HG03139 (cell line): Measurements from ENCODE around the gene SUPT7L.
"Not testable (repeated sequence)": the region's sequence is repeated elsewhere in the genome, so short reads cannot be mapped to it uniquely, and the experiment has no call there.

ENCODE experiments used
- ATAC-seq: cut with Tn5 transposase; IDR thresholded peaks from one replicate; pipeline ENCODE4 v1.9.1; 2021; ENCODE audit not compliant: unreplicated experiment

The SUPT7L gene

GRCh38 chr2:27687232-27687631 lies 23.8 kb upstream of the SUPT7L start:
- ATAC-seq, result no peak

GRCh38 chr2:27685577-27685976 lies 22.2 kb upstream of the SUPT7L start:
- no peak for ATAC-seq

- ATAC-seq, result not testable (repeated sequence)
These were observed 21.6 kb upstream of the SUPT7L start for GRCh38 chr2:27685006-27685405.

DNA sequence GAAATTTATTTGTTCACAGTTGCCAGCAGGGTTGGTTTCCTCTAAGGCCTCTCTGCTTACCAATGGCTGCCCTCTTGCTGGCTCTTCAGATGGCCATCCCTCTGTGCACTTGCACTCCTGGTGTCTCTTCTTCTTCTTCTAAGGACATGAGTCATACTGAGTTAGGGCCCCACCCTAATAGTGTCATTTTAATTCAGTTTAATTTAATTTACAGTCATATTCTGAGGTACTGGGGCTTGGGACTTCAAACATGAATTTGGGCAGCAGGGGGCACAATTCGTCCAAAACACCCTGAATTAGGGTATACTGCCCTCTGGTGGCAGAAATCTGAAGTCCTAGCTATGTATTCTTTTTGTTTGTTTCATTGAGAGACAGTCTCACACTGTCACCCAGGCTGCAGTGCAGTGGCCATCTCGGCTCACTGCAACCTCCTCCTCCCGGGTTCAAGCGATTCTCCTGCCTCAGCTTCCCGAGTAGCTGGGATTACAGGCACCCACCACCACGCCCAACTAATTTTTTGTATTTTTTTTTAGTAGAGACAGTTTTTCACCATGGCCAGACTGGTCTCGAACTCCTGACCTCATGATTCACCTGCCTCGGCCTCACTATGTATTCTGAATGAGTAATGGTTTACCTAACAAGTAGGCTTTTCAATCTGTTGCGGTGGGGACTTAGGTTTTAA lies 20.1 kb upstream of the SUPT7L start:
- ATAC-seq, result peak; percentile 70

- not testable (repeated sequence) for ATAC-seq
These were observed 18.9 kb upstream of the SUPT7L start for GRCh38 chr2:27682334-27682771.

- no peak for ATAC-seq
These were observed 18.4 kb upstream of the SUPT7L start for GRCh38 chr2:27681841-27682240.

DNA sequence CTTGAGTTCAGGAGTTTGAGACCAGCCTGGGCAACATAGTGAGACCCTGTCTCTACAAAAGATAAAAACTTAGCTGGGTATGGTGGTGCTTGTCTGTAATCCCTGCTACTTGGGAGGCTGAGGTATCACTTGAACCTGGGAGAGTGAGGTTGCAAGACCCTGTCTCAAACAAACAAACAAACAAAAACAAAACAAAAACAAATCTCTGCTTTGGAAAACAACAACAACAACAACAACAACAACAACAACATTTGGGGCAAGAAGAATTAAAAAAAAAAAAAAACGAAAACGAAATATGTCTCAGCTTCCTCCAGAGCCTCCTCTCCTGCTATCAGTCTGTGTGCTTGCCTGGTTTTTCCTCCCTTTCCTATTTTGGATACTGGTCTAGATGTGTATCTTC lies 17.2 kb upstream of the SUPT7L start:
- ATAC-seq, result no peak

GRCh38 chr2:27672723-27673486 lies 9.5 kb upstream of the SUPT7L start:
- ATAC-seq, result no peak

DNA sequence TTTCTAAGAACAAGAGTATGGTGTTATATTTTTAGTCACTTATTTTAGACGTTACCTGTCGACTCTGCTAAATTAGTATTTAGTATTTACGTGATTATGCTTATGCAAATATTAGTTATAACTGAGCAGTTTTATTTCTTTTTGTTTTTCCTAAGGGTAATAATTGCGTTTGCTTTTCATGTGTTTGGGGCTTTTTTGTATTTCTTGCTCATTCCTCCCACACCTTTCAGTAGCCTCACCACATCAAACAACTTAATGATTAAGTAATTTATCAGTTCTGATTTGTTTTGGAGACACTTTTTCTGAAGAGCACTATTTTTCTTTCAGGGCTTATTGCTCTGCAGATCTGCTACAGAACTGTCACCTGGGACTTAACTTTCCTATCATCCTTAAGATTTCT lies 7.8 kb upstream of the SUPT7L start:
- ATAC-seq, result no peak

DNA sequence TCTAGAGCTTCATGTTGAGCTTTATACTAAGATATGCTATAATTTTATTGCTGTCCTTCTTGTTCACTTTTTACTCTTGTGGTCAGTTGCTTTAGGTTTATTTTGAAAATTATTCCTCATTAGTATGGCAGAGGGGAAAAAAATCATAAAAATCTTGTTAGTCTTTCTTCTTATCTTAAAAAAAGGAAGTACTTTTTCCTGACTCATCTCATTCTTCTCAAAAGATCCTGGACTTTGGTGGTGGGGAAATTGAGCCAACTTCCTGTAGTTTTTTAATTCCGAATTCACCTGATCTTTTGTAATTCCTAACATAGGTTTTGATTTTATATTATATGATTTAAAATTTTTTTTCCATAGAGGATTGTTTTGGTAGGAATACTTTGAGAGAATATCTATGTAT lies 4.0 kb upstream of the SUPT7L start:
- no peak for ATAC-seq

DNA sequence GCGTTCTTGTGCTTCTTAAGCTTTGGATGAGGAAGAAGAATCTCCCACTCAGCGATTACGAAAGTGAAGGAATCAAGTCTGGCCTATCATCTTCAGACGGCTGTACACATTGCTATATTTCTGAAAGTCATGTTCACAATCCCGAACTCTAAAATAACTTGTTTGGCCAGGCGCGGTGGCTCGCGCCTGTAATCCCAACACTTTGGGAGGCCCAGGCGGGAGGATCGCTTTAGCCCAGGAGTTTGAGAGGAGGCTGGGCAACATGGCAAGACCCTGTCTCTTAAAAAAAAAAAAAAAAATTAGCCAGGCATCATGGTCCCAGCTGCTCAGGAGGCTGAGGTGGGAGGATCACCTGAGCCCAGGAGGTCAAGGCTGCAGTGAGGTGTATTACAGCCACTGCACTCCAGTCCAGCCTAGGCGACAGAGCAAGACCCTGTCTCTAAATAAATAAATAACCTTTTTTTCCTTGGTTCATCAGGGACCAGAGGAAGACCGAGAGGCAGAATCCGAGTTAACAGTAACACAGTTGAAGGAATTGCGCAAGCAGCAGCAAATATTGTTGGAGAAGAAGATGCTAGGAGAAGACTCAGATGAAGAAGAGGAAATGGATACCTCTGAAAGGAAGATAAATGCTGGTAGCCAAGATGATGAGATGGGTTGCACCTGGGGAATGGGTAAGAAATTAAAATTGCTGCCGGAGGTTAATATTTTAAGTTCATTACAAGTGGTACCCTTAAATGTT lies 1.4 kb upstream of the SUPT7L start:
- ATAC-seq, result no peak

- no peak for ATAC-seq
These were observed 750 bp upstream of the SUPT7L start for GRCh38 chr2:27664154-27664574.

DNA sequence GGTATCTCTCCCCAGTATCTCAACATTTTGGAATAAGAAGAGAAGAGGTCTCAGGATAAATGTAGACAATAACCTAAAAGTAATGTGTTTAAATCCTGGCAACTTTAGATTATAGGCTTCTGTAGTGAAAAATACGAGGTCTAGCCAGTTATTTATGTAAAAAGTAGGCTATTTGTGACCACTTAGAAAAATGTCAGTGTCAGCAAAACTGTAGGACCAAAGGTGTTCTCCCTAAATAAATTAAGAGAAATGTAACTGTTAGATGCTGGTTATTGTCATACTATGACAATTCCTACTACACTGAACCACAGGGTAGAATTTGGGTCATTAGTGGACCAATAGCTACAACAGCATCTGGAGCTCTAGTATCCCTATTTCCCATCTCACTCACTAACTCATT lies 2.0 kb downstream of the SUPT7L start:
- no peak for ATAC-seq

DNA sequence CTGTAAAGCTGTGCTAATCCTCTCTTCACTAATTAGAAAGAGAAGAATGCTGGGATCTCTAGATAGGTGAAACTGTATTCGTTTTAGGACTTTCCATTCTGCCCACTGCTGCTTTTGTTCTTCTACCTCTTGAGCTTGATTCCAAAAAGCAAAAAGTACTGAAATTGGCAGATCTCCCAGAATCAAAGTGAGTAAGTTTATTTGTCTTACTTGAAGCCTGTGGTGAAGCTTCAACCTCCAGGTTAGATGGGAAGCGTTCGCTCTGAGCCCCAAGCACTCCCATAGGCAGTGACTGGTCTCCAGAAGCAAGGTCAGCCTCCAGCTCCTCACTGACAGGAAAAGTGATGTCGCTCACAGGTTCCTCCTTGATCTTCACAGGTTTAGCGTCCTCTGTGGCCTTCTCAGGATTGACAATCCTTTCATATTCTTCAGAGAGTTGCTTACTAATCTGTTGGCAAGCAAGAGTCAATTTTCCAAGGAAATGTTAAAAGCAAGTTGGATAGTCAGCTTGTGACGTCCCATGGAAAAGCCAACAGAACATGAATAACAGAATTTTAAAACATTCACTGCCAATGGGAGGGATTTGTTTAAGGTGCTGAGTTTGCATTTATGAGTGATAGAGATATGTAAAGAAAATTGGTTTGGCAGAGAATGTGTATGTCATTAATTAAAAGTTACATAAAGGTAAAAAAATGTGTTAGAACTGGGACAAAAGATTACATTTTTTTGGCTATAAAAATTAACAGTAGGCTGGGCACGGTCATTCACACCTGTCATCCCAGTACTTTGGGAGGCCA lies 8.1 kb downstream of the SUPT7L start:
- no peak for ATAC-seq

DNA sequence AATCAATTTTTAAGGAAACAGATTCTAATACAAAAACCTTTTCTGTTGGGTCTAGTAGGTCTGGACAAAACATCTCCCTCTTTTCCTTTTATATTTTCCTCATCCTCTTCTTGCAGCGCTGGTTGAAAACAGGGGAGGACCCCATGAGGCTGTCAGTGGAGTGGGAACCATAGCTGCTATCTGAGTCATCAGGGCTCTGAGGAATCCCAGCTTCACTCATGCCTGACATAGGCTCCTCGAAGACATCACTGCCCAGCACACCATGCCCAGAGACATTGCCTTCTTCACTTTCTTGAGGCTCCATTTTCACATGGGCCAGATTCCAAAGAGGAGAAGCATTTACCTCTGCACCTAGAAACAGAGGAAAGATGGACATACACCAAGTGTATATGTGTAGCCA lies 10.0 kb downstream of the SUPT7L start:
- no peak for ATAC-seq

- no peak for ATAC-seq
These were observed 10.6 kb downstream of the SUPT7L start for GRCh38 chr2:27652790-27653189.

DNA sequence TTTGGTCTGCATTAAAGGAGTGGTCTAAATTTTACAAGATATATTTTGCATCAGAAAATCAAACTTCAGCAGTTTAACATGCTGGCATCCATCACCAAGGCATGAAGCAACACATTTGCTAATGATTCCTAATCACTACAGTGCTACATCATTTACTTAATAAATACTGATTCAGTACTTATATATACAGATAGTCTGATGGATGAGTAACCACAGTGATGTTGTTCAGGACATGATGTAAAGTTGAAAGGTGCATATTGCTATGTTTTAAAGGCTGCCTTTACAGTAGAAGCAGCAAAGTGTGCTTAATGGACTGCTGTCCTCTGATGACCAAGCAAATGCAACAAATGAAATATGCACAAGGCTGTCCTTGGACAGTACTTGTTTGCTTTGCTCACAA lies 11.1 kb downstream of the SUPT7L start:
- ATAC-seq, result no peak

DNA sequence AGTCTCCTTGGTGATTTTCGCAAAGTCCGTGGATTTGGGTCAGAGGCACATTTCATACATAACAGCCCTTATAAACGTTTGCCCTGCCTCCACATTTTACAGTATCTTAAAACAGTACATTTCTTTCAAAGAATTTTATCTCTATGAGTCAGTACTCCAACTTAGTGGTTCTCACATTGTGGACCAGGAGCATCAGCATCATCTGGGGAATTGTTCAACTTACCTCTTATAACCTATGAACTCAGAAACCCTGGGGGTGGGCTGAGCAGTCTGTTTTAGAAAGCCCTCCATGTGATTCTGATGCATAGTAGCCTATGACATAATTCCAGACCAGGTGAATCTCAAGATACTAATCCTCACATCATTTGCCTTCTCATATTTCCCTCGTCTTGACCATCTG lies 12.4 kb downstream of the SUPT7L start:
- no peak for ATAC-seq

- no peak for ATAC-seq
These were observed 15.7 kb downstream of the SUPT7L start for GRCh38 chr2:27647737-27648136.

GRCh38 chr2:27647289-27647688 lies 16.1 kb downstream of the SUPT7L start:
- ATAC-seq, result no peak

DNA sequence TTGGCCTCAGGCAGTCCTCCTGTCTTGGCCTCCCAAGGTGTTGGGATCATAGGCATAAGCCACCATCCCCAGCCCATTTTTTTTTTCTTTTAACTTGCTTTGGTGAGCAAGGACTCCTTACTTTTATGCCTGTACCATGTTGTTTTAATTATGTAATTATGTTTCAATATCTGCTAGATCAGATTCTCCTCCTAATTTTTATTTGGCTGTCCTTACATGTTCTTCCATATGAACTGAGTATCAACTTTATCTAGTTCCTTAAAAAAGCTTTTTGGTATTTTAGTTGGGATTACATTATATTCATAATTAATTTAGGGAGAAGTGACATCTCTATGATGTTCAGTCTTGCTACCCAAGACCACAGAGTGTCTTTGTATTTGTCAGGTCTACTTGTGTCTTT lies 18.2 kb downstream of the SUPT7L start:
- no peak for ATAC-seq
